Measurements from ENCODE around the gene PAQR3.

The PAQR3 gene

GRCh38 chr4:78865451-78865850, 73.8 kb downstream of the PAQR3 start:
- H3K9me3 ChIP-seq (ENCODE audit: control insufficient read depth, low read length): no peaks in the 10 kb centered on the region
- no peak overlapping the region for H3K4me3 ChIP-seq (ENCODE audit: low read depth, low read length)
- TF ChIP-seq CTCF (IDR thresholded peaks at IDR 0.05): no peak
- H3K27me3 ChIP-seq (ENCODE audit: control insufficient read depth, insufficient read depth, low read length): no peaks in the 10 kb centered on the region
- H3K27ac ChIP-seq: no peak overlapping the region
- H3K4me2 ChIP-seq (ENCODE audit: low read length): no peak overlapping the region
- H3K36me3 ChIP-seq (ENCODE audit: control insufficient read depth, insufficient read depth, low read length): no peaks in the 10 kb centered on the region
- no peaks in the 10 kb centered on the region for H3K79me2 ChIP-seq
- H3K4me1 ChIP-seq: no peaks in the 10 kb centered on the region
- no peak overlapping the region for H3K9ac ChIP-seq
- no peak overlapping the region for H2AFZ ChIP-seq

GRCh38 chr4:78864405-78865024, 74.7 kb downstream of the PAQR3 start:
- Histone ChIP-seq H3K27me3 (ENCODE audit: control insufficient read depth, insufficient read depth, low read length) (no peaks in the 10 kb centered on the region), H3K4me1 (no peaks in the 10 kb centered on the region), H3K79me2 (no peaks in the 10 kb centered on the region), H3K4me2 (ENCODE audit: low read length) (no peak overlapping the region), H3K9me3 (ENCODE audit: control insufficient read depth, low read length) (no peaks in the 10 kb centered on the region), H2AFZ (no peak overlapping the region), H3K36me3 (ENCODE audit: control insufficient read depth, insufficient read depth, low read length) (no peaks in the 10 kb centered on the region), H3K9ac (no peak overlapping the region), H3K27ac (no peak overlapping the region), H3K4me3 (ENCODE audit: low read depth, low read length) (no peak overlapping the region)
- peak; percentile 61 for TF ChIP-seq CTCF (IDR thresholded peaks at IDR 0.05)

- Histone ChIP-seq H3K27ac (no peak overlapping the region), H3K9me3 (ENCODE audit: control insufficient read depth, low read length) (no peaks in the 10 kb centered on the region), H3K27me3 (ENCODE audit: control insufficient read depth, insufficient read depth, low read length) (no peaks in the 10 kb centered on the region), H3K9ac (no peak overlapping the region), H3K79me2 (no peaks in the 10 kb centered on the region), H3K4me1 (no peaks in the 10 kb centered on the region), H3K4me3 (ENCODE audit: low read depth, low read length) (no peak overlapping the region), H3K4me2 (ENCODE audit: low read length) (no peak overlapping the region), H3K36me3 (ENCODE audit: control insufficient read depth, insufficient read depth, low read length) (no peaks in the 10 kb centered on the region), H2AFZ (no peak overlapping the region)
- TF ChIP-seq CTCF (IDR thresholded peaks at IDR 0.05): no peak
Measured at GRCh38 chr4:78863991-78864390, 75.2 kb downstream of the PAQR3 start.

- no peaks in the 10 kb centered on the region for H3K4me1 ChIP-seq
- no peak overlapping the region for H2AFZ ChIP-seq
- no peaks in the 10 kb centered on the region for H3K79me2 ChIP-seq
- no peak overlapping the region for H3K9ac ChIP-seq
- H3K4me3 ChIP-seq (ENCODE audit: low read depth, low read length): no peak overlapping the region
- no peak for TF ChIP-seq CTCF (IDR thresholded peaks at IDR 0.05)
- H3K27me3 ChIP-seq (ENCODE audit: control insufficient read depth, insufficient read depth, low read length): no peaks in the 10 kb centered on the region
- H3K9me3 ChIP-seq (ENCODE audit: control insufficient read depth, low read length): no peaks in the 10 kb centered on the region
- H3K36me3 ChIP-seq (ENCODE audit: control insufficient read depth, insufficient read depth, low read length): no peaks in the 10 kb centered on the region
- H3K4me2 ChIP-seq (ENCODE audit: low read length): no peak overlapping the region
- no peak overlapping the region for H3K27ac ChIP-seq
Measured at GRCh38 chr4:78863254-78863869, 75.9 kb downstream of the PAQR3 start.

- Histone ChIP-seq H3K79me2 (no peaks in the 10 kb centered on the region), H2AFZ (no peak overlapping the region), H3K4me2 (ENCODE audit: low read length) (no peak overlapping the region), H3K4me3 (ENCODE audit: low read depth, low read length) (no peak overlapping the region), H3K27ac (no peak overlapping the region), H3K27me3 (ENCODE audit: control insufficient read depth, insufficient read depth, low read length) (no peaks in the 10 kb centered on the region), H3K4me1 (no peaks in the 10 kb centered on the region), H3K9ac (no peak overlapping the region), H3K9me3 (ENCODE audit: control insufficient read depth, low read length) (no peaks in the 10 kb centered on the region), H3K36me3 (ENCODE audit: control insufficient read depth, insufficient read depth, low read length) (no peaks in the 10 kb centered on the region)
- TF ChIP-seq CTCF (IDR thresholded peaks at IDR 0.05): no peak
Measured at GRCh38 chr4:78862314-78862737, 76.9 kb downstream of the PAQR3 start.

Measured in parathyroid adenoma (tissue), 2 donors.